Neural crest cell (in vitro differentiated cells): ENCODE measurements around the gene RAB41. TPM values are rescaled to one million over a fixed set of nuclear protein-coding genes. Genes with fewer than 3 reads are reported as not detected.
A peak's percentile ranks its signal among the peaks of the same experiment; 100 is the strongest.

Experiments
- DNase-seq: peaks from one replicate; pipeline ENCODE4 v3.0.0; 2021; ENCODE audit warnings: low read depth, mixed read lengths, low spot score
- H3K27ac Mint-ChIP-seq: one replicate; pipeline ENCODE4 v1.8.0; 2021; ENCODE audit warnings: mild to moderate bottlenecking, mixed read lengths; ENCODE audit not compliant: unreplicated experiment
- H3K27me3 Mint-ChIP-seq: 2 replicates; pipeline ENCODE4 v1.8.0; 2021; ENCODE audit warnings: low read depth, mild to moderate bottlenecking, mixed read lengths
- H3K36me3 Mint-ChIP-seq: 2 replicates; pipeline ENCODE4 v1.8.0; 2021; ENCODE audit warnings: low read depth, mild to moderate bottlenecking, mixed read lengths
- H3K4me1 Mint-ChIP-seq: 2 replicates; pipeline ENCODE4 v1.8.0; 2021; ENCODE audit warnings: mixed read lengths
- H3K4me3 Mint-ChIP-seq: one replicate; pipeline ENCODE4 v1.8.0; 2021; ENCODE audit warnings: mild to moderate bottlenecking, mixed read lengths
- H3K9me3 Mint-ChIP-seq: 2 replicates; pipeline ENCODE4 v1.8.0; 2021; ENCODE audit warnings: mixed read lengths
- CTCF ChIP-seq: fragments of 200-600 bp; sonication (generic); conservative IDR thresholded peaks from 2 replicates; pipeline ENCODE4 v1.5.0; 2021; ENCODE audit warnings: antibody characterized with exemption, mild to moderate bottlenecking
- total RNA-seq: library from RNA; stranded (reverse); gene quantifications from 2 replicates; pipeline ENCODE4 v1.2.1, GENCODE V29; 2021

The RAB41 gene
- total RNA-seq, 1 donor from 2014 or later, result not detected

- Mint-ChIP-seq H3K4me1 (peaks cover 8% of the 10 kb centered on the region), H3K4me3 (no peak overlapping the region)
- no peak for DNase-seq
Measured at GRCh38 chrX:70255452-70255851, 26.5 kb upstream of the RAB41 start.

GRCh38 chrX:70257423-70258288 is 24.3 kb upstream of the RAB41 start:
- no peak for DNase-seq
- TF ChIP-seq CTCF, result no peak
- H3K27ac Mint-ChIP-seq, result no peak overlapping the region
- H3K4me1 Mint-ChIP-seq, result peaks cover 8% of the 10 kb centered on the region
- peaks cover 7% of the 10 kb centered on the region for H3K36me3 Mint-ChIP-seq
- H3K4me3 Mint-ChIP-seq, result no peak overlapping the region
- H3K9me3 Mint-ChIP-seq, result peaks cover 9% of the 10 kb centered on the region
- H3K27me3 Mint-ChIP-seq, result no peaks in the 10 kb centered on the region

More at GRCh38 chrX:70255452-70255851, 26.5 kb upstream of the RAB41 start:
- Mint-ChIP-seq H3K27ac (no peak overlapping the region), H3K9me3 (peaks cover 9% of the 10 kb centered on the region), H3K36me3 (peaks cover 10% of the 10 kb centered on the region), H3K27me3 (no peaks in the 10 kb centered on the region)
- no peak for TF ChIP-seq CTCF

- Mint-ChIP-seq H3K4me1 (no peaks in the 10 kb centered on the region), H3K27me3 (peaks cover 7% of the 10 kb centered on the region), H3K36me3 (peaks cover 4% of the 10 kb centered on the region), H3K9me3 (no peaks in the 10 kb centered on the region), H3K27ac (no peak within 1 kb of the TSS), H3K4me3 (no peak within 1 kb of the TSS)
- TF ChIP-seq CTCF, result no peak
- DNase-seq, result no peak
Measured at GRCh38 chrX:70260104-70260503, 21.9 kb upstream of the RAB41 start, which contains the start of gene P2RY4. Gene P2RY4, minus strand, starts transcription at chrX:70260204. Its CDS starts 580 bp downstream, at chrX:70259624.

- H3K27ac Mint-ChIP-seq, result no peak overlapping the region
Measured at GRCh38 chrX:70262952-70263567, 18.9 kb upstream of the RAB41 start.

GRCh38 chrX:70264784-70265183 is 17.2 kb upstream of the RAB41 start:
- DNase-seq, result no peak
- H3K4me3 Mint-ChIP-seq, result no peak overlapping the region
- H3K9me3 Mint-ChIP-seq, result peaks cover 8% of the 10 kb centered on the region
- peaks cover 7% of the 10 kb centered on the region for H3K27me3 Mint-ChIP-seq
- no peaks in the 10 kb centered on the region for H3K36me3 Mint-ChIP-seq
- no peak overlapping the region for H3K27ac Mint-ChIP-seq
- no peaks in the 10 kb centered on the region for H3K4me1 Mint-ChIP-seq
- TF ChIP-seq CTCF, result no peak

More at GRCh38 chrX:70262952-70263567, 18.9 kb upstream of the RAB41 start:
- Mint-ChIP-seq H3K27me3 (peaks cover 7% of the 10 kb centered on the region), H3K36me3 (no peaks in the 10 kb centered on the region), H3K4me3 (no peak overlapping the region), H3K4me1 (no peaks in the 10 kb centered on the region), H3K9me3 (peaks cover 7% of the 10 kb centered on the region)
- peak; percentile 67 for TF ChIP-seq CTCF
- DNase-seq, result peak; percentile 37
